Activated CD4-positive, CD25-positive, alpha-beta regulatory T cell treated with anti-CD3 and anti-CD28 coated beads, Interleukin-2, amount 50 U/mL, for 24 hours (primary cell): ENCODE measurements around the gene PHC2.
"Not testable (repeated sequence)": the region's sequence is repeated elsewhere in the genome, so short reads cannot be mapped to it uniquely, and the experiment has no call there.

Experiments used
- ATAC-seq, 2 donors: fragments of 150-1000 bp; cut with Tn5 transposase; one replicate each; pipeline ENCODE4 v1.10.0; 2021; ENCODE audit warnings: mild to moderate bottlenecking in 1 of 2, moderate library complexity in 1 of 2

PHC2 gene

DNA sequence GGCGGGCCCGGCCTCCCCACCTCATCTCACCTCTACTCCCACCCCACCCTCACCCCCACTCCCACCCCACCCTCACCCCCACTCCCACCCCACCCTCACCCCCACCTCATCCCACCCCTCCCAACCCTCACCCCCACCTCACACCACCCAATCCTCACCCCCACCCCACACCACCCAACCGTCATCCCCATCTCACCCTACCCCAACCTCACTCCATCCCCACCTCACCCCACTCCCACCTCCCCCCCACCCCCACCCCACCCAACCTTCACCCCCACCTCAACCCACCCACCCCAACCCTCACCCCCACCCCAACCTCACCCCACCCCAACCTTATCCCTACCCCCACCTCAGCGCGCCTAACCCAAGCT lies 123.4 kb downstream of the PHC2 start:
- ATAC-seq = no peak

DNA sequence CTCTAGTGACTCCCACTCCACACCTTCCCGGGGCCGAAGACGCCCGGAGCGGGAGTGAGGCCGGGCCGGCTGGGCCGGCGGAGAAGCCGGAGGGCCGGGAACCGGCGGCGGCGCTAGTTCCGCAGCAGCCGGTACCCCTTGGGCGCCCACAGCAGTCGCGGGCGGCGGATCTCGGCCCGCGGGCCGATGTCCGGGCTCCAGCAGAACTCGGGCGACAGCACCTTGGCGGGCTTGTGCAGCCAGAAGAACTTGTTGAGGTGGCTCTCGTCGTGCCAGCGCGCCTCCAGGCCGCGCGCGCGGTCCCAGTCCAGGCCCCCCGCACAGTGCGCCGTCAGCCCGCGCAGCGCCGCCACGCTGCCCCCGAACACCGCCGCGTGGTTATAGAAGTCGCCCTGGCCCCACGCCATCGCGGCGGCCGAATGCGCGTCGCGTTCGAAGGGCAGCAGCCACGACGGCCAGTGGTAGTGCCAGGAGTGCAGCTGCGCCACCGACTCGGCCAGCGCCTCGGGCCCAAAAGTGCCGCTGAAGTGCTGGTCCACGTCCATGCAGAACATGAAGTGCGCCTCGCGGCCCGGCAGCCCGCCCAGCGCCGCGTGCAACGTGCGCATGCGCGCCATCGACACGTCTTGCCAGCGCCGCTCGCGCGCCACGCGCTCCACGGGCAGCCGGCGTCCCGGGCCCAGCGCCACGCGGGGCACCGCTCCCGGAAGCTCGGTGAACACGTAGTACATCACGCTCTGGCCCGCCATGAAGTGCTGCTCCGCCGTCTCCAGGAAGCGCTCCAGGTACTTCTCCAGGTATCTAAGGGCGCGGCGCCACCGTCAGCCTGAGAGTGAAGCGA lies 124.0 kb downstream of the PHC2 start:
- ATAC-seq = no peak

DNA sequence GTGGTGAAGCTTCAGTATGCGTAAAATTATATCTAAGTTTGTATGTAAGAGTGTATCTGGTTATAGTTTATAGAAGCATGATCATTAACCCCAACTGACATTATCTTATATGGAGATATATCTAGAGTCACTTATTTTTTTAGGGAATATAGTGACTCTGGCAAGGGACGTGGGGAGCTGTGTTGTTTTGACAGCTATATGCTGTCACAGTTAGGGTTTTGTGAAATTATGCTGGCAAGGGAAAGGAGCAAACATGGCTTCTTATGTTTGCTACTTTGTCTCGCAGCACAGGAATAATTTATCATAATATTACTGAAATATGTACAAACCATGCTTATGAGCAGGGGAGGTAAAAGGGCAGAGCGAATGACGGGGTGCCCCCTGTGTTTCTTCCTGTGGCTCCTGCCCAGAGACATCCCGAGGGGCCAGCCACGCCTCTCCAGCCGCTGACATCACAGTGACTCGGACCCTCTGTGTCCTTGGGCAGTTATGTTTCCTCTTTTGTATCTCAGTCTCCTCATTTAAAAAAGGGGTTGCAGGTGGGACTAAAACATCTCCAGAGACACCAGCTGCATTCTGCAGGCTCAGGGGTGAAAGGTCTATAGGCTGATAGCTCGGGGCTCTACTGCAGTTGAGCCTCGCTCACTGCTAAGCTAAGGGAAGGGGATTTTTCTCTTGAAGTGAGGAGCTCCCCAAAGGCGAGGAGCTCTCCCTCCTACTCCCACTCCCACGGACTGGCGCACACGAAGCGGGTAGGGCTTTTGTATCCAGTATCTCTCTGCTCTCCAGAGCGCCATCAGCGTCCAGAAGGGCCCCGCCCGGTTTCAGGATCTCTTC lies 124.9 kb downstream of the PHC2 start:
- ATAC-seq = no peak

DNA sequence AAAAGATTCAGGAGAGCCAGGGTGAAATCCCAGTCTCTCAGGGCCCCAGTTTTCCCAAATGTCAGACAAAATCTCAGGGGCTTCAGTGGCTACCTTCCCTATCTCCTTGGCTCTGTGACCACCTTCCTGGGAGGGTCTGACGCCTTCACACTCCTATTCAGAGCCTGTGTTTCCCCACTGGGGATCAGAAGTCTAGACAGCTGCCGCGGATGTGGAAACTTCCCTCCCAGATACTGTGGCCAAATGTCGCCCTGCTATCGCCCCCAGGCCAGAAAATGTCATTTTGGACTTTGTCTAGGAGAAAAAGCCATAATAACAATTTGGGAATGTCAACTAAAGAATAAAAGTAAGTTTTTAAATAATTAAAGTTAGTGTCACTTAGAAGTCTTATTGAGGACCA lies 125.9 kb downstream of the PHC2 start:
- no peak for ATAC-seq

DNA sequence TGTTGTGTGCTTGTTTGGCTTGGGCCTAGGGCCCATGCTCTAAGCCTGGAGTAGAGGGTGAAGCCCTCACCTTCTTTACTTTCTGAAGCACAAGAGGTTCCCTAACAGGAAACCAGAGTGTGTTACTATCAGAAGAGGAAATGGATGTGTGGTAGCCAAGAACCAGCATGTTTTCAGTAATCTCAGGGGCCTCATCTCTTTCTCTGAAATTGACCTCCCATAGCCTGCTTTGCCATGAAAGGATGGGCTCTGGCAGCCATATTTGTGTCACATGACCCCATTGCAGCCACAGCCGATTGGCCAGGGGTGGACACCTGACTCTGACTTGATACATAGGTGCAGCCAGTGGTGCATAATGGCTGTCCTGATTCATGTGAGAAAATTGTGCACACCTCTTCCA lies 128.6 kb downstream of the PHC2 start:
- ATAC-seq = peak in 1 of 2 donors; percentile 38

DNA sequence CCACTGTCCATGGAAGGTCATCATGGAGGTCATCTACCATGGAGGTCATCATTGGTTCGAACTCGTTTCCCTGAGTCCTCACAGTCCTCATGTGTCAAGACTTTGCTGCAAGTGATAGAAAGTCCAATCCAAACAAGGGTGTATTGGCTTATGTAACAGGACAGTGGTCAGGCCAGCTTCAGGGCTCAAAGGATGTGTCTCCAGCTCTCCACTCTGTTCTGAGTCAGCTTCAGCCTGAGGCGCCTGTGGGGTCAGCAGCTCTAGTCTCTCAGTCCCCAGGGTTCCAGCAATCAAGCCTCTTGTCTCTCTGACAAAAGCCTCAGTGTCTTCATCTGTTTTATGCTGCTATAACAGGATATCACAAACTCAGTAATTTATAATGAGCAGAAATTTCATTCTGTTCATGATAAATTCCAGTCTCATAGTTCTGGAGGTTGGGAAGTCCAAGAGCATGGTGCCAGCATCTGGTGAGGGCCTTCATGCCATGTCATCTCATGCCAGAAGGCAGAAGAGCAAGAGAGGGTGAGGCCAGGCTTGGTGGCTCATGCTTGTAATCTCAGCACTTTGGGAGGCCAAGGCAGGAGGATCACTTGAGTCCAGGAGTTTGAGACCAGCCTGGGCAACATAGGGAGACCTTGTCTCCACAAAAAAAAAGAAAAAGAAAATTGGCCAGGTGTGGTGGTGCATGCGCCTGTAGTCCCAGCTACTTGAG lies 129.5 kb downstream of the PHC2 start:
- no peak for ATAC-seq

DNA sequence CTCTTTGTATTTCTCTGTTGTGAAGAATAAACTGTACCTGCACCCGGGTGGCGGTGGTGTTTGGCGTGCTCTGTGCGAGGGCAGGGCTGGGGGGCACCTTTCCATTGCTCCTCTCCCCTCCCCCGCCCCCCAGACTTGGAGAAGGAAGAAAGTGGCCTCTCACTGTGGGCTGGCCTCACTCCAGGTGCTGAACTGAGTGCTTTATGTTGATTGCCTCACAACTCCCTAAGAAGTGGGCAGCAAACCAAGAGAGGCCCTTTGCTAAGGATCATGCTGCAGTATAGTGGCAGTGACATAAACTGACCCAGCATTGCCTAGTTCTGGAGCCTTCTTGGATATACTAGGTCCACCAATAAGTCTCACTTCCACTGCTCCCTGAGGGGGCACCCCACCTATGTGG lies 130.2 kb downstream of the PHC2 start:
- ATAC-seq = no peak

DNA sequence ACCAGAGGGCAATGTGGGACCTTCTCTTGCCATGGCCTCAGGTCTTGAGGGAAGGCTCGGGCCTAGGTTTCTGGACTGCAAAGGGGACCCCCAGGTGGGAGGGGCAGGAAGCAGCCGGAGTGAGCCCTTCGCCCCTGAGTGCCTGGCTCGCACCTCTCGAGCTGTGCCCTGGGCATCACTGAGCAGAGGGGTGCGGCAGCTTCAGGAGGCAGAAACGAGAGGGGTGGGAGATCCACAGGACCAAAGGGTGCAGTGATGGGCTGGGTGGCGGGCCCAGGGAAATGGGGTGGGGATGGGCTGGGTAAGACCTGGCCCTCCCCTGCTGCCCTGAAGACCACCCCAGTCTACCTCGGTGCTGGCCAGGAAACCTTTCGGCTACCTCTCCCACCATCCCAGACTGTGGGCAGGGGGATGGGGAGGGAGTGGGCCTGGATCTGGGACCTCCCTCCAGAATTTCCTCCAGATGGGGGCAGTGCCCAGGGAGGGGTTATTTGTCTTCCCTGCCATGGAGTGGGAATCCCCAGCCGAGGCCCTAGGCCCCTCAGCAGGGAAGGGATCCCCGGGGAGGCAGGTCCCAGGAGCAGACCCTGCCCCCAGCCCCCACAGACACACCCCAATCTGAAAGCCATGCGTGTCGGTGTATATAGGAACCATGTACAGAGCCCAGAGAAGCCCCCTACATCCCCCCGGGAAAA lies 131.3 kb downstream of the PHC2 start:
- no peak for ATAC-seq

DNA sequence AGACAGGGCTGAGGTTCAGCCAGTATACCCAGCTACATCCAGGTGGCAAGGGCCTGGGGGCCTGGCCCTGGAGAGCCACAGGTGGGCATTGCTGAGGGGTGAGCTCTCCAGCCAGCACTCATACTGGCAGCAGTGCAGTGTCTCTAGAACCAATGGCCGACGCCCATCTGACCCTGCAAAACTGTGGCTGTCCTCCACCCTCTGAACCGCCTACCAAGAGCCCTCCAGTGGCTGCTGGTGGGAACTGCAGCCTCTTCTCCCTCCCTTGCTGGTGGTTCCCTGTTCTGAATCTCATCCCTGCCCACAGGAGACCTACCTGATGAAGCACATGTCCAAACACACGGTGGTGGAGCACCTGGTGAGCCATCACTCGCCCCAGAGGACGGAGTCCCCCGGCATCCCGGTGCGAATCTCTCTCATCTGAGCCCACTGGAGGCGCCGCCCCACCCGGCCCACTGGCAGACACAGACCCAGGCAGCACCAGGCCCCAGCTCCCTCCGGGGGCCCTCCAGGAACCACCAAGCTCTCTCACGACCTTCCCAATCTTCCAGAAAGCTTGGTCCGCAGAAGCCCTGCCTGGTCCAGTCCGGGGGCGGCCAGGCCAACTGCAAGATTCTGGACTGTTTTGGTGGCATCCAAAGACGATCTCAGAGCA lies 132.1 kb downstream of the PHC2 start:
- ATAC-seq = peak; percentile 31 to 59

DNA sequence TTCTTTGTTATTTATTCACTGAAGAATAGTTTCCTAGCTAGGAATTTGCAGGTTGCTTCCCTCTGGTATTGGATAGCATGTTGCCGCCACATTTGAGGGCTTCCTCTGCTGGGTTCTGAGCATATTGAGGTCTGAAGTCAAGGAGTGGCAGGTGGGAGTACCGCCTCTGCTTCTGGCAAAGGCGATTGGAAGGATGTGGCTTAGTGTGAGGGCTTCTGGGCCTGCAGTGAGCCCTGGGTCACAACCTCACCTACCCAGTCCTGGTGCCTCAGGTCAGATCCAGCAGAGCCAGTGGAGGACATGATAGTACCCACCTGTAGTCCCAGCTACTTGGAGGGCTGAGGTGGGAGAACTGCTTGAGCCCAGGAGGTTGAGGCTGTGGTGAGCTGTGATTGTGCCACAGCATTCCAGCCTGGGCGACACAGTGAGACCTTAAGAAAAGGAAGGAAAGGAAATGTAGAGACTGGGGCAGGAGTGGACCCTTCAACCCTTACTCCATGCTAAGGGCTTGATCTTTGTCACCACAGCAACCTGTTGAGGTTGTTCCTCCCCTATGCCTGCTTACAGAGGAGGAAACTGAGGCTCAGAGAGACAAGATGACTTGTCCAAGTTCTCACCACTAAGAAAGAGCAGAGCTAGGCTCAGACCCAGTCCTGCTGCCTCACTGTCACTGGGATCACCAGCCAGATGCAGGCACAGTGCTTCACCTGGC lies 132.8 kb downstream of the PHC2 start:
- ATAC-seq = no peak

DNA sequence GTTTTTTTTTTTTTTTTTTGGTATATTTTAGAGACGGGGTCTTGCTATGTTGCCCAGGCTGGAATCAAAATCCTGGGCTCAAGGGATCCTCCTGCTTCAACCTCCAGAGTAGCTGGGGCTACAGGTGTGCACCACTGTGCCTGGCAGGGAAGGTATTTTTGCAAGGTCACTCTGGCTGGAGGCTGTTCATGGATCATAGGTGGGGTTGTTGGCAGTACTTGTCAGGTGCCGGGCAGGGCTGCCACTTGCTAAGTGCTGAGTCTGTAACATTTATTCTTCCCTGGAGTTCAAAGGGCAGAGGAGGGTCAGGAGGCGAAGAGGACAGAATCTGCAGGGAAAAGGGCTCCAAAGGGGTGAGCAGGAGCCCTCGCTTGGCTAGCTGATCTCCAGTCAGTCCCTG lies 134.1 kb downstream of the PHC2 start:
- ATAC-seq = no peak

DNA sequence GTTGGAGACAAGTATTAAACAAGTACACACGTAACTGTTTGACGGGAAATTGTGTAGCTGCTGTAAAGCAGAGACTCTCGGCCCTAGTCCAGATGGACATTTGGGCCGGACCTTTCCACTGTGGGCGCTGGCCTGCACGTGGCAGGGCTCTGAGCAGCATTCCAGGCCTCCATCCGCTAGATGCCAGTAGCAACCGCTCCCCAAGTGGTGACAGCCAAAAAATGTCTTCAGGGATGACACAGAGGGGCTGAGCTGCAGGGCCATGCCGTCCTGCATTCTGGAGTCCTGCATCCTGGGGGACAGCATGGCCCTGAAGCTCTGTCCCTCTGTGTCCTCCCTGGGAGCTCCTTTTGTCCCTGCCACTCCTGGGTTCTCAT lies 134.8 kb downstream of the PHC2 start:
- no peak for ATAC-seq

DNA sequence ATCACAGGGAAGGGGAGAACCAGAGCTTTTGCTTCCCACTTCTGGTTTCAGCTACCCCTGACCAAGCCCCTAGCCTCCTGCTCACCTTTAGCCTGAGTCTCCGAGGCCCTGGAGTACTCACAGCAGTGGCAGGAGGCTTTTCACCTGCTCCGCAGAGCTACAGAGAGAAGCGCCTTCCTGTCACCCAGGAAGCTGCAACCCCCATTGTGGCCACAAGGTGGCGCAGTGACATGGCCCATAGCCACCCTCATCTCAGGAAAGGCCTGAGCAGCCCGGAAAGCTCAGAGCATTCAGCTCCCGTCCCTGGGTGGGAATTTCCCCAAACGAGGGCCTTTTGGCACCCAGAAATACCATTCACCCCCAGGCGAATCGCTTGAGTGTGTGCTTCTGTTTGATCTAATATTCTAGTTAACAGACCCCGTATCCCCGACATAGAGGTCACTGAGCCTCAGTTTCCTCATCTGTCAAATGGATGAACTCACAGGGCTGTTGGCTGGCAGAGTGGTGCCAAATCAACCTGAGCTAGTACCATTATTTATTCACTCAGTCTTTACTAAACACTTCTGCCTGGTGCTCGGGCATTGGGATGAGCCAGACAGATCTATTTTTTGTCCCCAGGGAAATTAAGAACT lies 135.3 kb downstream of the PHC2 start:
- peak; percentile 80 to 92 for ATAC-seq

DNA sequence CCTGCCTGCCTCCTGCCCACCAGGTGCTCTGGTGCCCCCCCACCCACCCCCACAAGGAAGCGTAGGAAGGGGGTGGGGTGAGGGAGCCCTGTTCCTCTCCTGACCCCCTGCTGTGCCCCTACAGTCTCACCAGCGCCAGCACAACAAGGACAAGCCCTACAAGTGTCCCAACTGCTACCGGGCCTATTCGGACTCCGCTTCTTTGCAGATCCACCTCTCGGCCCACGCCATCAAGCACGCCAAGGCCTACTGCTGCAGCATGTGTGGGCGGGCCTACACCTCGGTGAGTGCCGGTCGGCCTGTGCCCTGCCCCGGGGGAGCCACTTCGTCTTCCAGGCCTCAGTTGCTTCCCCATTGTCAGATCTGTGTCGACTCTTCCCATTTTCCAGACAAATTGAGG lies 135.9 kb downstream of the PHC2 start:
- no peak for ATAC-seq

DNA sequence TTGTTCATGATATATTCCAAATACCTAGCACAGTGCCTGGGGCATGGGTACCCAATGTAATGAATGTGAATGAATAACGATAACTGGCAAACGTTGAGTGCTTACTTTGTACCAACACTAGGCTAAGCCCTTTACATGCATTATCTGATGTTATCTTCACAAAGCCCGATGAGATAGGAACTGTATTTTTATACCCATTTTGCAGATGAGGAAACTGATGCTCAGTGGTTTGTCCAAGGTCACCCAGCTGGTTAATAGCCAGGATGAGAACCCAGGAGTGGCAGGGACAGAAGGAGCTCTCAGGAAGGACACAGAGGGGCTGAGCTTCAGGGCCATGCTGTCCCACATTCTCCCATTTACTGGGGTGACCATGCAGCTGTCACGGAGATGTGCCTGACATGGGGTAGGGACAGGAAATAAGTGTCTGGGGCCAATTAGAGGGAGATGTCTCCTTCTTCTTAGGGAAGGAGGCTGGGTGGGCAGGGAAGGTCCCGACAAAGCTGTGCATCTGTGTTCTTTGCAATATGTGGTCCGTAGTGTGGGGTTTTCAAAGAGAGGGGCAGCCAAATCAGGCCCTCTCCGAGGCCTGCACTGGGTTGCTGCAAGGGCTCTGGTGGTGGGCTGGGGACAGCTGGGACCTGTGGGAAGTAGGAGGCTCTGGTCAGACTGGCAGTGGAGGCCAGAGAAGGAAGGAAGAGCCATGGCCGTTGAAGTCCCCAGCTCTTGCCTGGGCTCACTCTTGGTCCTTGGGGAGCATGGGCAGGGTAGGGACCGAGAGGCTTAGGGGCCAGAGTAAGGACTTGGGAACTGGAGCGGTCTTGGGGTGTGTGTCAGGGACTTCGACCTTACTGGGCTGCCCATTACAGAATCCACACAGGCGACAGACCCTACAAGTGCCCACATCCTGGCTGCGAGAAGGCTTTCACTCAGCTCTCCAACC lies 136.6 kb downstream of the PHC2 start:
- no peak for ATAC-seq

DNA sequence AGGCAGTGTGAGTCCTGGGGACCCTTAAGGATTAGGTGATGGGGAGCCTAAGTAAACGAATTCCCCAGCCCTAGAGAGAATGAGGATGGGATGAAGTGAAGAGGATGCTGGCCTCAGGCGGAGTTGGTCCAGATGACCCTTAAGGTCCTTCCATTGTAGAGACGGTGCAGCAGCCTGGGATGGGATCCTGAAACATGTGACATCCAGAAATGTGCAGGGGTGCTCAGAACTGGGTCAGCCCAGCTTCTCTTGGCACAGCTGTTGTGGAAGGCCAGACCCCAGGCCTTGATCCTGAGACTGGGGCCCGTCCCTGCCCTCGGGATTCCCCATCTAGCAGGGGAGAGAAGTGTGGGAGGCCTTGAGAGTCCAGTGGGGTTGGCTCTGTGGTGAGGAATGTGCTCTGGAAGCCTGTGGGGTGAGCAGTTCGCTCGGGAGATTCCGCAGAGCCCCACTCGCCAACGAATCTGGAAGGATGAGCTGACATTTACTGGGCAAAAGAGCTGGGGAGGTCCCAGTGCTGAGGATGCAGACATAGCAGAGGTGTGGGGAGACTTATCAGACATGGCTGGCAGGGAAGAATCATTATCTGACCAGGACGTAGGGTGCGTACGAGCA lies 138.1 kb downstream of the PHC2 start:
- no peak for ATAC-seq

DNA sequence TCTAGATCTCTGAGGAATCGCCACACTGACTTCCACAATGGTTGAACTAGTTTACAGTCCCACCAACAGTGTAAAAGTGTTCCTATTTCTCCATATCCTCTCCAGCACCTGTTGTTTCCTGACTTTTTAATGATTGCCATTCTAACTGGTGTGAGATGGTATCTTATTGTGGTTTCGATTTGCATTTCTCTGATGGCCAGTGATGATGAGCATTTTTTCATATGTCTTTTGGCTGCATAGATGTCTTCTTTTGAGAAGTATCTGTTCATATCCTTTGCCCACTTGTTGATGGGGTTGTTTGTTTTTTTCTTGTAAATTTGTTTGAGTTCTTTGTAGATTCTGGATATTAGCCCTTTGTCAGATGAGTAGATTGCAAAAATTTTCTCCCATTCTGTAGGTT lies 140.3 kb downstream of the PHC2 start:
- not testable (repeated sequence) for ATAC-seq

DNA sequence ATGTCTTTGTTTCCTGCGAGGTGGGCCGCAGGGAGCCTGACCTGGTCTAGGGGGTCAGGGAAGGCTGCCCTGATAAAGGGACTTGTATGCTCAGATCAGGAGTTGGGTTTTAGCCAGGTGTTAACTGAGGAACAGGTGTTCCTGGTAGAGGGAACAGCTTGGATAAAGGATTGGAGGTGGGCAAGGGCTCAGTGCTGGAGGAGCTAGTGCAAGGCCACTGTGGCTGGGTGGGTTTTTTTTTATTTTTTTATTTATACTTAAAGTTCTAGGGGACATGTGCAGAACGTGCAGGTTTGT lies 141.1 kb downstream of the PHC2 start:
- no peak for ATAC-seq

DNA sequence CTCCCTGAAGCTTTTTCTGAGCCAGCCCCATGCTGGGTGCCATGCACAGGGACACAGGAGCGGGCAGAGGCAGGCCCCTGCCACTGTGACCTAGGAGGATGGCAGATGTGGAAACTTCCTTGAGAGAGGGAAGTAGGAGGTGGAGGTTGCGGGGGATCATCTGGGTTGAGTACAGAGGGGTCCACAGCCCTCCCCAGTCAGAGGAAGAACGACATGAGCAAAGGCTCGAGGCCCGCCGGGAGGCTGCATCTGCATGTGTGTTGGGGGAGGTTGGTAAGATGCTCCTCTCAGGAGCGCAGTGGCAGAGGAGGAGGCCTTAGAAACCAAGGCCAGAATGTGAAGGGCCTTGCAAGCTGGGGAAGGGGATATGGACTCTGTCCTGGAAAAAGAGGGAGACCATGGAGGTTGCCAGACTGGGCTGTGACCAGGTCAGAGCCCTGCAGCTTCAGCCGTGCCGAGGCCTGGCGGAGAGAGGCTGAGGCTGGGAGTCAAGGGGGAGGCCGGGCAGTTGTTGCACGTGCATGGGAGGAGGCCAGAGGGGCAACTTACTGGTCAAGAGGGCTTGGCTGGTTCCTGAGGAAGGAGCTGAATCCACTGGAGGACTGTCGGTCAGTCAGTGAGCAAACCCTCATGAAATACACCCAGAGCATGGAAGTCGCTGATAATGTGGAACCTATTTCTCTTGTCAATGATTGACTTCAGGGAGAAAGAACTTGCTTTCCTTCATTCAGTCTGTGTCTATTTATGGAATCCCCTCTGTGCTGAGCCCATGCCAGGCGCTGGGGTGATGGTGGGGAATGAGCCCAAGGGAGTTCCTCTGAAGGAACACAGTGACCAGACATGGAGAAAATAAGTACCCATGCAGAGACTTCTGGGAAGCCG lies 141.7 kb downstream of the PHC2 start:
- ATAC-seq = no peak
